C4-2B (cell line): ENCODE results near the gene FAM229A.
A peak's percentile ranks its signal among the peaks of the same experiment; 100 is the strongest.
"Not testable (repeated sequence)": the region's sequence is repeated elsewhere in the genome, so short reads cannot be mapped to it uniquely, and the experiment has no call there.

ENCODE experiments used
- H3K27ac ChIP-seq: fragments of 450-650 bp; 2 replicates; pipeline ENCODE4 v1.5.1; 2017
- ZFX ChIP-seq: fragments of 450-650 bp; IDR thresholded peaks from 2 replicates; pipeline ENCODE4 v1.6.1; 2017
- TF ChIP-seq, protein P1 (sequence below): fragments of 450-650 bp; conservative IDR thresholded peaks from 2 replicates; pipeline ENCODE4 v1.5.1; 2017; ENCODE audit warnings: mild to moderate bottlenecking

FAM229A gene

DNA sequence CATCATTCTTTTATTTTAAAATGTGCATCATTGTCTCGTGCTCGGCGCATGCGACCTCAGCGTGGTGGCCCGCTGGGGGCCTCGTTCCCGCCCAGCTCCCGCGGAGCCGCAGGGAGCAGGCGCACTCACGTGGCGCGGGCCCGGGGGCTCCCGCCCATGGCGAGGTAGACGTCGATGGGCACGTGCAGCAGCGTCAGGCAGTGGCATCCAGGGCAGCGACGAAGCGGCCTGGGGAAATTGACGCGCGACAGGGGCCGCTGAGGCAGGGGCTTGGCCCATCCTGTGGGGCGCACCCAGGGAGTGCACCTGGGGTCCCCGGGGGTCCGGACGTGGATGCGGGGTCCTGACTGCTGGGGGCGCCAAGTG, 994 bp downstream of the FAM229A start:
- H3K27ac ChIP-seq, result no peak overlapping the region
- no peak for TF ChIP-seq ZFX
- TF ChIP-seq, protein P1, sequence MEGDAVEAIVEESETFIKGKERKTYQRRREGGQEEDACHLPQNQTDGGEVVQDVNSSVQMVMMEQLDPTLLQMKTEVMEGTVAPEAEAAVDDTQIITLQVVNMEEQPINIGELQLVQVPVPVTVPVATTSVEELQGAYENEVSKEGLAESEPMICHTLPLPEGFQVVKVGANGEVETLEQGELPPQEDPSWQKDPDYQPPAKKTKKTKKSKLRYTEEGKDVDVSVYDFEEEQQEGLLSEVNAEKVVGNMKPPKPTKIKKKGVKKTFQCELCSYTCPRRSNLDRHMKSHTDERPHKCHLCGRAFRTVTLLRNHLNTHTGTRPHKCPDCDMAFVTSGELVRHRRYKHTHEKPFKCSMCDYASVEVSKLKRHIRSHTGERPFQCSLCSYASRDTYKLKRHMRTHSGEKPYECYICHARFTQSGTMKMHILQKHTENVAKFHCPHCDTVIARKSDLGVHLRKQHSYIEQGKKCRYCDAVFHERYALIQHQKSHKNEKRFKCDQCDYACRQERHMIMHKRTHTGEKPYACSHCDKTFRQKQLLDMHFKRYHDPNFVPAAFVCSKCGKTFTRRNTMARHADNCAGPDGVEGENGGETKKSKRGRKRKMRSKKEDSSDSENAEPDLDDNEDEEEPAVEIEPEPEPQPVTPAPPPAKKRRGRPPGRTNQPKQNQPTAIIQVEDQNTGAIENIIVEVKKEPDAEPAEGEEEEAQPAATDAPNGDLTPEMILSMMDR, result no peak

DNA sequence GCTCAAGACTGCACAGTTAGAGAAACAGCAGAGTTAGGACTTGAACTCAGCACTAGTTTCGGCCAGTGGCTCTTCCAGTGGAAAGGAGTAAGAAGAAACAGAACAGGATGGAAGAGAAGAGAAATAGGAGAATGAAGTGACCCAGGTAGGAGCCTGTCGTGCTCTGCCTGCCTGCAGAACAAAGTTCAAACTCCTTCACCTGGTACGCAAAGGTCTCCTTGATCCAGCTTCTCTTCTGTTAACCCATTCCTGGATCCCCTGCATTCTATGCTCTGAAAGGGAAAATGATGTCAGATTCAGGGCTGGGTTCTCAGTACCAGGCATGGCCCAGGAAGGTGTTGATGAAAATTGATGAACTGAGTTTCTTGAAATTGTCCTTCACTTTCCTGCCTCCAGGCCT, 3.9 kb downstream of the FAM229A start:
- TF ChIP-seq ZFX, result no peak
- TF ChIP-seq, protein P1, result no peak
- no peak overlapping the region for H3K27ac ChIP-seq

DNA sequence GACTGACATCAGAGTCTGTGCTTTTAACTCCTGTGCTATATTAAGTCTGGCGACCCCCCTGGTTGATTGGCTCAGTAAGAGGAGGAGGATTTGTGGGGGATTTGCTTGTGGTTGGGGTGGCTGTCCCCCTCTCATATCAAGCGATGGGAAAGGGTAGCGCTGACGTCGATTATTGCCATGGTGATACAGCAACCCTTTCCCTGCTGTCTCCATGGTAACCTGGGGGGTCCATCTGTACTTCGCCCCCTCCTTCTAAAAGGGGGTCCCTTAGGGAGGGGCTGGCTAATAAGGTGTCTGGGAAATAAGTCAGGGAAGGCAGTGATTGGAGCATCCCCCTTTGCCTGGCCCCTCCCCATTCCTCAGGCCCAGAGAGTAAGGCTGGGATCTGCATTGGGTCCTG, 4.7 kb downstream of the FAM229A start:
- TF ChIP-seq, protein P1, result no peak
- no peak for TF ChIP-seq ZFX
- no peak overlapping the region for H3K27ac ChIP-seq

DNA sequence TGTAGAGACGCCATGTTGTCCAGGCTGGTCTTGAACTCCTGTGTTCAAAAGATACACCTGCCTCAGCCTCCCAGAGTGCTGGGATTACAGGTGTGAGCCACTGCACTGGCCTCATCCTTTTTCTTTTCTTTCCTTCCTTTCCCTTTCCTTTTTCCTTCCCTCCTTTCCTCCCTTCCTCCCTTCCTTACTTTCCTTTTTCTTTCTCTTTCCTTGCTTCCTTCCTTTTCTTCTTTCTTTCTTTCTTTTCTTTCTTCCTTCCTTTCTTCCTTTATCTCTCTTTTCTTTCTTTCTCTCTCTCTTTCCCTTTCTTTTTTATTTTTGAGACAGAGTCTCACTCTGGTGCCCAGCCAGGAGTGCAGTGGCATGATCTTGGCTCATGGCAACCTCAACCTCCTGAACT, 5.8 kb downstream of the FAM229A start:
- H3K27ac ChIP-seq, result no peak overlapping the region
- TF ChIP-seq, protein P1, result no peak
- TF ChIP-seq ZFX, result no peak

DNA sequence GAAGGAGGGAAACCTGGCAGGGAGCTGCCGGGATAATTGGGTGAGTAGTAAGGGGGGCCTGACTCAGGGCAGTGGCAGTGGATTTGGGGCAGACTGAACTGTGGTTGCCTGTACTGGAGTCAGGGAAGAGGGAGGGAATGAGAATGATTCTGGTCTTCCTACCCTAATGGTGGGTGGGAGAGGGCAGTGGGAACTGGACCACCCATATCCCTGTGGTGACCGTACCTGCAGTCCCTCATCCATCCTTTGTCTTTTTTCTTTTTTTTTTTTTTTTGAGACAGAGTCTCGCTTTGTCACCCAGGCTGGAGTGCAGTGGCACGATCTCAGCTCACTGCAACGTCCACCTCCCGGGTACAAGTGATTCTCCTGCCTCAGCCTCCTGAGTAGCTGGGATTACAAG, 6.5 kb downstream of the FAM229A start:
- H3K27ac ChIP-seq, result not testable (repeated sequence)

DNA sequence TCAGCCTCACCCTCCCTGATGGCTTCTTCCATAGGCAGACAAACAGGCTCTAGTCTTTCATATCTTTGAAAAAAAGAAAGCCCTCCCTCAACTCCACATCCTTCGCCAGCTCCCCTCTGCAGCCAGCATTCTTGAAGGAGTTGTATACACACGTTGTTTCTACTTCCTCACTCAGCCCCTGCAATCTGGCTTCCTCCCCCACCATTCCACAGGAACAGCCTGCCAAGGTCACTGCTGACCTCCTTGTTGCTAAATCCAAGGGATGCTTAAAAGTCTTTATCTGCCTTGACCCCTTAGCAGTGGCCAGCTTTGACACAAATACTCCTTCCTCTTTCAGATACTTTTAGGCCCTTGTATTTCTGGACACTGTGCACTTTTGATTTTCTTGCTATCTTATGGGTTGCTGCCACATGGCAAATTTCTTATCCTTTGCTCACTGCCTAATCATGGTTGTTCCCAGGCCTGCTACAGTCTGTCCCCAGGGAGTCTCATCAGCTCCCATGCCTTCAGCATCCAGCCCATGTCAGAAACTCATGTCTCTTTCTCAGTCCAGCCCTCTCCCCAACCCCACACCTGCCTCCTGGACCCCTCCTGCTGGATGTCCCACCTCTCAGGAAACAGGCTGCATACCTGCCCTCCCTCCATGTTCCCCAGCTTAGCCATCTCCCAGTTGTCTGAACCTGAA, 8.3 kb downstream of the FAM229A start:
- TF ChIP-seq, protein P1, result no peak
- no peak for TF ChIP-seq ZFX
- no peak overlapping the region for H3K27ac ChIP-seq

DNA sequence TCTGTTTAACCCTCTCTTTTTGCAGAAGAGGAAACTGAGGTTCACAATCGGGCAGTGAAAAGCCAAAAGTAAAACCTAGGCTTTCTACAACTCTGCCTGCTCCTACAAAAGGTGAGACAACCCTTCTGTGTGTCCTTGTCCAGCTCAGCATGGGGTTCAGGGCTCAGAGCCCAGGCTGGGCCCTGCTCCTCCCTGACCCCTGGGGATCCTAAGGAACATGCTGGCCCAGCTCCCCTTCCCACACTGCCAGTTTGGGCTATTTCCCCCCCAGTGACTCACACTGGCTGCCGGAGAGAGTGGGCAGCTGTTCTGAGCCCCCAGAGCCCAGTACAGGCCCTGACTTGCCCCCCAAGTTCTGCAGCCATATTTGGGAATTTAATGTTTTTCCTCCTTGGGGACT, 8.9 kb downstream of the FAM229A start:
- no peak for TF ChIP-seq ZFX
- TF ChIP-seq, protein P1, result no peak
- H3K27ac ChIP-seq, result no peak overlapping the region

DNA sequence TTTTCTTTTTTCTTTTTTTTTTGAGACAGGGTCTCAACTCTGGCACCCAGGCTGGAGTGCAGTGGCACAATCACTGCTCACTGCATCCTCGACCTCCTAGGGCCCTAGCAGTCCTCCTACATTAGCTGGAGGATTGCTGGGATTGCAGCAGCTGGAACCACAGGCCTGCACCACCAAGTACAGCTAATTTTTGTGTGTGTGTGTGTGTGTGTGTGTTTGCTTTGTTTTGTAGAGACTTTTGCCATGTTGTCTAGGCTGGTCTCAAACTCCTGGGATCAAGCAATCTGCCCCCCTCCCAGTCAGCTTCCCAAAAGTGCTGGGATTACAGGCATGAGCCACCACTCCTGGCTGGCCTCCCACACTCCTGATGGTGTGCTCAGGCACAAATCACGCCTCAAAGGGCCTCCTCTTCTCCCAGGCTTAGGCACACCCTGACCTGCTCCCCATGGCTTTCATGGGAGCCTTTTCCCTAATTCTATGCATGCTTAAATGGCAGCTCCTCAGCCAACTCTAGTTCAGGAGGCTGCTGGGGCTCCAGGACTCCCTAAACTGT, 9.4 kb downstream of the FAM229A start:
- no peak for TF ChIP-seq ZFX
- TF ChIP-seq, protein P1, result no peak
- peak overlapping the region; percentile 87 for H3K27ac ChIP-seq
